ENCODE measurements around the gene CCDC47. TPM values are rescaled to one million over a fixed set of nuclear protein-coding genes. Genes with fewer than 3 reads are reported as not detected.

Gene CCDC47
- total RNA-seq, 2 donors from 2014 or later: 72.6 to 102 TPM

DNA sequence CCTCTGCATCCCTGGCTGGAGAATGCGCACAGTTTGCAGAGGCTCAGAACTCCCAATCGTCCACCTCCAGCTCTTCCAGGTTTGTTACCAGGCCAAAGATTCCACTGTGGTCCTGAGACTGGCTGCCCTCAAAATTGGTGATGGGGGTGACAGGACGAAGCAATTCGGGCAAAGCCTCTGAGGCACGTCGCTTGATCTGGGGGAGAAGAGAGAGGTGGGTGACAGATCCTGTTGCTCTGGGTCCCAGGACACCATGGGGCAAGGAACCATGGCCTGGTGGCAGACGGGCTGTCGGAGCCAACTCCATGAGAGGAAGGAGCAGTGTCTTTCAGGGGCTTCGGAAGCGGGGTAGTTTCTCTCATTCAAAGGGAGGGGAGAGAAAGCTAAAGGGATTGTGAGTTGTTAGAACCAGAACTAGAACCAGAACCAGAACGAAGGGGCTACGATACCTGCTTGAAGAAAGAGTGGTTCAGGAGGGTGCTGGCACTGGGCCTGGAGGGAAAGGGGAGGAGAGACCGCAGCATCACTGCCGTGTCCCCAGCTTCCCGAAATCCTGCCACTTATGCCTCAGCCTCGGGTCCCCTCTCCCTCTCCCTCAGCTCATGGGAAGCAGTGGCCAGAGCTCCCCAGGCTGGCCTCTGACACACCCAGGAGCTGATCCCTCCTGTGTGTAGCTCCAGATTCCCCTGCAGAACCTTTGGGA, 69.7 kb downstream of the CCDC47 start:
- DNase-seq (ENCODE audit: low spot score): no peak
- no peak for ATAC-seq
- Mint-ChIP-seq H3K4me1 (ENCODE audit: low read depth in 2 of 2) (peaks cover 46% of the 10 kb centered on the region in 2 donors), H3K27me3 (no peaks in the 10 kb centered on the region), H3K4me3 (peak overlapping the region; percentile 90), H3K27ac (peak overlapping the region; percentile 92 to 95), H3K36me3 (peaks cover 6% of the 10 kb centered on the region), H3K9me3 (no peaks in the 10 kb centered on the region)

DNA sequence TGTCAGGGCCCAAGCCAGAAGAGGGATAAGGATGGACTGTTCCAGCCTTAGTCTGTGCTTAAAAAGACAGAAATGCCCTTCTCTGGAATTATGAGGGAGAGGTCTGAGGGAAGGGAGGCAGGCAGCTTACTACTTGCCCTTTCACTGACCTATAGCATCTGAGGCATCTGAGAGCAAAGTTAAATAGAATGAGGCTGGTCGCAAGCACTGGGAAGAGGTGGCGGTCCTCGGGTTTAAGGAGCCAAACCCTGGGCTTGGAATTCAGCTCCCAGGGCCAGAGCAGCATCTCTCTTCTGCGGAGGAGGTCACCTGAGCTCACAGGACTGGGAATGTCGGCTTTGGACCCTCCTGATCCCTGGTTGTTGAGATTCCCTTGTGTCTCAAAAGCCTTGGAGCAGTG, 70.4 kb downstream of the CCDC47 start:
- Mint-ChIP-seq H3K36me3 (peaks cover 5% of the 10 kb centered on the region), H3K4me3 (peak overlapping the region; percentile 90), H3K9me3 (no peaks in the 10 kb centered on the region), H3K27ac (peak overlapping the region; percentile 92 to 95), H3K27me3 (no peaks in the 10 kb centered on the region), H3K4me1 (ENCODE audit: low read depth in 2 of 2) (peaks cover 42 to 45% of the 10 kb centered on the region in 2 donors)
- ATAC-seq (no peak), DNase-seq (ENCODE audit: low spot score) (no peak)

- Mint-ChIP-seq H3K27me3 (no peaks in the 10 kb centered on the region), H3K4me3 (peak overlapping the region; percentile 90), H3K27ac (peak overlapping the region; percentile 92 to 95), H3K9me3 (no peaks in the 10 kb centered on the region), H3K4me1 (ENCODE audit: low read depth in 2 of 2) (peaks cover 45 to 49% of the 10 kb centered on the region in 2 donors), H3K36me3 (peaks cover 5% of the 10 kb centered on the region)
- no peak for ATAC-seq
- DNase-seq (ENCODE audit: low spot score): no peak
Observed at GRCh38 chr17:63702721-63703015, 70.7 kb downstream of the CCDC47 start.

GRCh38 chr17:63701868-63702720, 71.3 kb downstream of the CCDC47 start:
- H3K4me1 Mint-ChIP-seq (ENCODE audit: low read depth in 2 of 2): peaks cover 49 to 55% of the 10 kb centered on the region in 2 donors
- H3K4me3 Mint-ChIP-seq: peak overlapping the region; percentile 90
- peak; percentile 83 for DNase-seq (ENCODE audit: low spot score)
- peak; percentile 40 to 50 for ATAC-seq
- peak overlapping the region; percentile 92 to 95 for H3K27ac Mint-ChIP-seq
- H3K9me3 Mint-ChIP-seq: no peaks in the 10 kb centered on the region
- peaks cover 5% of the 10 kb centered on the region for H3K36me3 Mint-ChIP-seq
- no peaks in the 10 kb centered on the region for H3K27me3 Mint-ChIP-seq

DNA sequence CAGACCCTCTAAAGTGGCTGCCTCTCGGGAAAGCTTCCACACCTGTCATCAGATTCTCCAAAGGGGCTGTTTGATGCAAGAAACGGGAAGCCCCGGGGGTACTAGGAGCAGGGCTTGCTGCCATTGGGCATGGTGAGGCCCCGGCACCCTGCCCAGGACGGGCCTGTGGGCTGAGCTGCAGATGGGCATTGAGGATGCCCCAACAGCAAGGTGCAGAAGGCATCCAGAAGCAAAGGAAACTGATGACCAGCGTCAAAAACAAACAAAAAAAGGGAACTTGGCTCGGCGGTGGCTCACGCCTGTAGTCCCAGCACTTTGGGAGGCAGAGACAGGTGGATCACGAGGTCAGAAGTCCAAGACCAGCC, 72.0 kb downstream of the CCDC47 start:
- no peak for ATAC-seq
- H3K27ac Mint-ChIP-seq: peak overlapping the region; percentile 92 to 95
- peaks cover 54 to 59% of the 10 kb centered on the region in 2 donors for H3K4me1 Mint-ChIP-seq (ENCODE audit: low read depth in 2 of 2)
- peak overlapping the region; percentile 90 for H3K4me3 Mint-ChIP-seq
- DNase-seq (ENCODE audit: low spot score): no peak
- H3K27me3 Mint-ChIP-seq: no peaks in the 10 kb centered on the region
- no peaks in the 10 kb centered on the region for H3K9me3 Mint-ChIP-seq
- H3K36me3 Mint-ChIP-seq: peaks cover 5% of the 10 kb centered on the region

DNA sequence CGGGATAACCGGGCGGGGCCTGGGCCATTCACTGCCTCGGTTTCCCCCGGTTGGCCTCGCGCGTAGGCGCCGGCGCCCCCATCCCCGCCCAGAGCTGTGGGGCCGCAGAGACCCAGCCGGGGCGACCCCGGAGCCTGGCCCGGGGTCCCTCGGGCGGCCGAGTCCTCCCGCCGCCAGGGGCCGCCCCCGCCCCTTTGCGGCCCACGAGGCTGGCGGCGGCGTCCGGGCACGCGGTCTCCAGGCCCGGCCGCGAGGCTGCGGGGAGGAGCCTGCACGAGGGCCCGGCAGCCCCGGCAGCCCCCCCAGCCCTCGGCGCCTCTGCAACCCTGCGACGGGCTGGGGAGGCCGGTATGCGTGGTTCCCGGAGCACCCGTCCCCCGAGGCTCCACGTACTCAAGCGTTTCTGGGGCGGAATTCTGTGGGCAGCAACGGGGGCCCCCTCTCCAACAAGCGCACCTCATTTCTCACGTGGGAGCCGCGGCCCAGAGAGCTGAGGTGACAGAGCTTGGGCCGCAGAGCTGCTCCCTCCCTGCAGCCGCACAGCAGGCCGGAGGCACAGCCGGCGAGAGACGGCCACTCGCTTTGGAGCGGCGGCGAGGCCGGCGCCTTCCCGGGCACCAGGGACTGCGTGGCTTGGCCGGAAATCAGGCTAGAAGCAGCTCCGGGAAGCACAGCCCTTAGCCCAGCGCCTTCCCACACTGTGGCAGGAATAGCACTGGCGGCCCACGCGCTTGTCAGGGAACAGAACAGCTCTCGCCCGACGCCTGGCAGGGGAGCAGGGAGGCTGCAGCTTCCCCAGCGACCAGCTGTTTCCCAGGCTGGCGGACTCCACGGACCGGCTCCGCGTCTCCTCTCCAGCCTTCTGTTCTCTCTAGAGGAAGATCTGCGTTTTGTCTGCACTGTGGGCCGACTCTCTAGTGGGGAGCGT, 72.6 kb downstream of the CCDC47 start:
- Mint-ChIP-seq H3K4me1 (ENCODE audit: low read depth in 2 of 2) (peaks cover 54 to 57% of the 10 kb centered on the region in 2 donors), H3K36me3 (peaks cover 5% of the 10 kb centered on the region), H3K4me3 (peak overlapping the region; percentile 90), H3K9me3 (no peaks in the 10 kb centered on the region), H3K27me3 (no peaks in the 10 kb centered on the region), H3K27ac (peak overlapping the region; percentile 92 to 95)
- ATAC-seq: peak; percentile 31 to 37
- peak; percentile 70 for DNase-seq (ENCODE audit: low spot score)

- ATAC-seq (peak; percentile 48 to 71), DNase-seq (ENCODE audit: low spot score) (peak; percentile 84)
- peak within 1 kb of the TSS; percentile 90 for H3K4me3 Mint-ChIP-seq
- peak within 1 kb of the TSS; percentile 92 to 95 for H3K27ac Mint-ChIP-seq
- H3K4me1 Mint-ChIP-seq (ENCODE audit: low read depth in 2 of 2): peaks cover 51 to 55% of the 10 kb centered on the region in 2 donors
- H3K36me3 Mint-ChIP-seq: peaks cover 5% of the 10 kb centered on the region
- H3K9me3 Mint-ChIP-seq: no peaks in the 10 kb centered on the region
- no peaks in the 10 kb centered on the region for H3K27me3 Mint-ChIP-seq
Observed at GRCh38 chr17:63699638-63700527, 73.5 kb downstream of the CCDC47 start, which contains the start of gene LIMD2. Gene LIMD2 (minus strand): TSS chr17:63700125. CDS start chr17:63699298, 827 bp downstream.

- Mint-ChIP-seq H3K4me3 (peak overlapping the region; percentile 89), H3K27me3 (no peaks in the 10 kb centered on the region), H3K36me3 (peaks cover 5% of the 10 kb centered on the region), H3K4me1 (ENCODE audit: low read depth in 2 of 2) (peaks cover 53 to 56% of the 10 kb centered on the region in 2 donors), H3K27ac (peak overlapping the region; percentile 66 to 85), H3K9me3 (no peaks in the 10 kb centered on the region)
- DNase-seq (ENCODE audit: low spot score) (peak; percentile 88), ATAC-seq (peak; percentile 57 to 62)
Observed at GRCh38 chr17:63698886-63699637, 74.3 kb downstream of the CCDC47 start.

GRCh38 chr17:63698381-63698885, 75.0 kb downstream of the CCDC47 start:
- DNase-seq (ENCODE audit: low spot score): no peak
- Mint-ChIP-seq H3K4me3 (peak overlapping the region; percentile 89), H3K4me1 (ENCODE audit: low read depth in 2 of 2) (peaks cover 47 to 50% of the 10 kb centered on the region in 2 donors), H3K27ac (peak overlapping the region; percentile 85 to 88), H3K9me3 (no peaks in the 10 kb centered on the region), H3K27me3 (no peaks in the 10 kb centered on the region), H3K36me3 (peaks cover under 1% of the 10 kb centered on the region)
- ATAC-seq: no peak

DNA sequence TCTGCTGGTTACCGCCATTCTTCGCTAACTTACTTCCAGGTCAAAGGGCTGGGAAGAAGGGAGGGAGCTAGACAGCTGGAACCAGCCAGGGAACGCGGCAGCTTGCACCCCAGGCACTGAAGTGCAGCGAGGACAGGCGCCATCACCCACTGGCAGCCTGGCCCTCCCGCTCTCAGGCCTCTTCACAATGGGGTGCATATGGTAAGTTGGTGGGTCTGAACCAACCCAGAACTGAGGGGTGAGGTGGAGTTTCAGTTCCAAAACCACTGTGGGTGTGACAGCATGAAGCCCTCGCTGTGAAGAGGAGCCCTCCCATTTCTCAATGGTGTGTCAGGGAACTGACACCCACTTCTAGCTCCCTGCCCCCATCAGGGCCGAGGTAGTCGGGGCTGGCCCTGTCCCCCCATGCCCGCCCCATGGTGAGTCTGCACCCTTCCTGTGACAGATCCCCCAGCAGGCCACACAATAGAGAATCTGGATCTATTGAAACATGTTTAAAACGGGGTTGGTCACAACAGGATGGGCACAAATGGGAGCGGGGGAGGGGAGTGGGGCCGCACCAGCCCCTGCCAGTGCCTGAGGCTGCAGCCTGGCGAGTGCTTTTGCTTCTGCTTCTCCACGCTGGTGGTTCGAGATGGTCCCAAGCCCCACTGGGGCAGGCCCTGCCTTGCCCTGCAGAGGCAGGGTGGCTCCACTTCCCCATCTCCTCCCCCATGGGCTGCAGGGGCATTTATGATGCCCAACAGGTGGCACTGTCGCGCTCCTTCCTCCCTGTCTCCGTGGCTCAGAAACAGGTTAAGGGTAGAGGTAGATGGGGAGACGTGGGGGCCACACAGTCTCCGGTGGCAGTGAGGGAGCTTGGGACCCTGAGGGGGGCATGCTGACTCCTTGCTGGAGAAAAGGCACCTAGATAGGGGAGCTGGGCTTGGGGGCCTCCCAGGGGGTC, 75.8 kb downstream of the CCDC47 start:
- ATAC-seq (peak; percentile 34 to 36), DNase-seq (ENCODE audit: low spot score) (peak; percentile 79)
- H3K27me3 Mint-ChIP-seq: no peaks in the 10 kb centered on the region
- no peaks in the 10 kb centered on the region for H3K36me3 Mint-ChIP-seq
- no peaks in the 10 kb centered on the region for H3K9me3 Mint-ChIP-seq
- peak overlapping the region; percentile 85 to 88 for H3K27ac Mint-ChIP-seq
- peak overlapping the region; percentile 89 for H3K4me3 Mint-ChIP-seq
- H3K4me1 Mint-ChIP-seq (ENCODE audit: low read depth in 2 of 2): peaks cover 42 to 49% of the 10 kb centered on the region in 2 donors

DNA sequence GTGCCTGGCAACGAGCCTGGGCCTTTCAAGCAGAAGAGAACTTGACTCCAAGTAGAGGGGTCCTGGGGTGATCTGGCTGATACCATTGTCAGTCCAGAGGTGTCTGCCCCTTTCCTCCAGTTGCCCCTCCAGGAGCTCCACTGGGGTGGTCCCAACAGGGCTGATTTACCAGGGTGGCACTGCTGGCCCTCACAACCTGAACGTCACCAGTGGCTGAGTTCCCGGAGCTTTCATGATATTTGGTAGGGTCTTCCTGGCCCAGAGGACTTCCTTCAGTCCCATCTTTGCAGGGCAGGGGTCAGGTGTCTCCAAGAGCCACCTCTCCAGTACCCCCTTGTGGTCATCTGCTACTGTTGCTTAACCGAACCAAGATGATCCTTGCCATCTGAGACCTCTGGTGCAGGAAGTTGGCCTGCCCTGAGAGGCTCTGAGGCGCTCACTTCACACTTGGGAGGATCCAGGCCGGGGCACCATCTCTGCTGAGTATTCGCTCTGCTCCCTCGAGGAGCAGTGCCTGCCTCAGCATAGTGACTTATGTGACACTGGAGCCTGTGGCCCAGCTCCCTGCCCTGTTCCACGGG, 76.9 kb downstream of the CCDC47 start:
- peak overlapping the region; percentile 89 for H3K4me3 Mint-ChIP-seq
- no peaks in the 10 kb centered on the region for H3K9me3 Mint-ChIP-seq
- ATAC-seq: no peak
- H3K4me1 Mint-ChIP-seq (ENCODE audit: low read depth in 2 of 2): peaks cover 33 to 41% of the 10 kb centered on the region in 2 donors
- H3K27ac Mint-ChIP-seq: peak overlapping the region; percentile 85 to 88
- H3K27me3 Mint-ChIP-seq: no peaks in the 10 kb centered on the region
- H3K36me3 Mint-ChIP-seq: no peaks in the 10 kb centered on the region
- DNase-seq (ENCODE audit: low spot score): no peak

Measured in natural killer cell treated with Interleukin-12 subunit alpha and Interleukin-12 subunit beta and Interleukin-15 and Interleukin-18, amount 100 ng/mL, for 72 hours (primary cell).